Fibroblast of mammary gland (primary cell): ENCODE data around the gene SSUH2.

ENCODE experiments used
- DNase-seq: peaks from one replicate; pipeline ENCODE4 v3.0.0-alpha.2; 2010; ENCODE audit warnings: low read depth
- H3K4me3 ChIP-seq: 2 replicates; pipeline ENCODE4 v1.5.1; 2011; ENCODE audit warnings: low read depth, mild to moderate bottlenecking, low read length, moderate library complexity; ENCODE audit not compliant: control insufficient read depth
- CTCF ChIP-seq: conservative IDR thresholded peaks from 2 replicates; pipeline ENCODE4 v1.5.1; 2011; ENCODE audit warnings: low read depth, low read length, inconsistent platforms; ENCODE audit not compliant: control insufficient read depth, insufficient read depth

Gene SSUH2

GRCh38 chr3:8635125-8635524 lies 9.5 kb downstream of the SSUH2 start:
- TF ChIP-seq CTCF: no peak
- H3K4me3 ChIP-seq: no peak overlapping the region
- no peak for DNase-seq

GRCh38 chr3:8632402-8633237 lies 12.0 kb downstream of the SSUH2 start:
- no peak for DNase-seq
- H3K4me3 ChIP-seq: no peak overlapping the region
- TF ChIP-seq CTCF: no peak

- no peak overlapping the region for H3K4me3 ChIP-seq
- DNase-seq: no peak
- no peak for TF ChIP-seq CTCF
These were observed 12.9 kb downstream of the SSUH2 start for GRCh38 chr3:8631661-8632060.

- no peak overlapping the region for H3K4me3 ChIP-seq
- peak; percentile 83 for DNase-seq
- TF ChIP-seq CTCF: no peak
These were observed 15.2 kb downstream of the SSUH2 start for GRCh38 chr3:8629151-8630021.

DNA sequence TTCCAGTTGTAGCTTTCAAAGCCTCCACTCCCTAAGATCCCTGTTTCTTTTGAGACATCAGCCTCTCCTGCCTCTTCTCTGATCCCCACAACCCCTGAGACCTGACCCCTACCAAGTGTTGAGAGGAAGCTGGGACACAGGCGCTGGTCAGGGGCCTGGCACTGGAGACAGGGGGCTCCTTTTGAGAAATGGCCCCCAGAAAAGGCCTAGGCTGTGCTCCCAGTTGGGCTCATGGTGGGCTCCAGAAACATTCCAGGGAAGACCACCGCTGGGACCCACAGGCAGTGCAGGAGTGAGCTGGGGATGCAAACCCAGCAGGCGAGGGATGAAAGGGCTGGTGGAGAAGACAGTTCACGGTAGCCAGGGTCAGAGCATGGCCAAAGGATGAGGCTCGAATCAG lies 16.6 kb downstream of the SSUH2 start:
- DNase-seq: no peak
- TF ChIP-seq CTCF: no peak

GRCh38 chr3:8627201-8627940 lies 17.2 kb downstream of the SSUH2 start:
- TF ChIP-seq CTCF: no peak
- DNase-seq: no peak
- no peak overlapping the region for H3K4me3 ChIP-seq

More for the DNA sequence above, 16.6 kb downstream of the SSUH2 start:
- no peak overlapping the region for H3K4me3 ChIP-seq
